ENCODE results near the gene TFDP3. TPM values are rescaled to one million over a fixed set of nuclear protein-coding genes. Genes with fewer than 3 reads are reported as not detected.
A peak's percentile ranks its signal among the peaks of the same experiment; 100 is the strongest.

TFDP3 gene
- polyA plus RNA-seq, 5 donors = not detected

DNA sequence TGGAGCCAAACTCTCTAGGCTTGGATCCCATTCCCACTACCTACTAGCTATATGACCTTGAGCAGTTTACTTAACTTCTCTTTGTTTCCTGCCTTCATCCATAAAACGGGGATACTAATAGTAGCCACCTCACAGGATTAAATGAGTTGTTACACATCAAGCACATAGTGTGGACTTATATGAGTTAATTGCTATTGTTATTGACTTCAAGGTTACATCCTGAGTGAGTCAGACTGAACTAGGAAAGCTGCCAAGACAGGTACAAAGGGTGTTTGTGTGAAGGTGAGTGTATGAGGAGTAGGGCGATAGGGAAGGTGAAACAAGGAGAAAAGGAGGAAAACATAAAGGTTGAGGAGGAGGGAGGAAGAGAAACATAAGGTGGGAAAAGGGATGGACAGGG is 32.2 kb downstream of the TFDP3 start:
- DNase-seq = no peak

DNA sequence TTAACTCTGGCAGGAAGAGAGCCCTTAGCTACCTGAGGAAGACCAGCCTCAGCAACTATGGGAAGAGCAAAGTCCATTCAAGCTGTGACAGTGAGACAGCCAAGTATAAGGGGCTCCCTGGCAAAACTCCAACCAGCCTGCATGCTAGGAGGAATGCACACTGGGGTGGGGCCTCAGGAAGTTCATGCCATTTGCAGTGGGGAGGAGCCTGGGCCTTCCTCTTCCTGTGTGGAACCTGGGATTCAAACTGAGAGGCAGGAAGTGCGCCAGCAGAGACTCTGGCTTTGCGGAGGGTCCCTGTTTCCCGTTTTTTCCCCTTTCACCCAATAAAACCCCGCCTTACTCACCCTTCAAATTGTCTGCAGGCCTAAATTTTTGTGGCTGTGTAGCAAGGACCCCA is 33.0 kb downstream of the TFDP3 start:
- no peak for DNase-seq

DNA sequence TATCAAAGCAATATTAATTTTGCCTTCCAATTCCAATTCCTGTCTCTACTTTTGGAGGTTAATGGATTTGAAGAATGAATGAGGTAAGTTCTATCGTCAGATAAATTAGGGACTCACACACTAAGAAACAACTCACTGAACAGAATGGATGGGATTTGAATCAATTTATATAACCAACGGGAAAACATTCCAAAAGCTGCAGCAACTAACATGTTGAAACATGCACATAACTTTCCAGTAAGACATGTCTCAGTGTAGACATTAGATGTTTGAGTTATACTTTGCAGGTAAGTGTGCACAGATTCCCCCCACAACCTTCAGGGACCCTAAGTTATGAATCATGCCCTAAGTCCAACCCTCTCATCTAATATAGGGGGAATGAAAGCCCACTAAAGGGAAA is 34.3 kb downstream of the TFDP3 start:
- DNase-seq = no peak

DNA sequence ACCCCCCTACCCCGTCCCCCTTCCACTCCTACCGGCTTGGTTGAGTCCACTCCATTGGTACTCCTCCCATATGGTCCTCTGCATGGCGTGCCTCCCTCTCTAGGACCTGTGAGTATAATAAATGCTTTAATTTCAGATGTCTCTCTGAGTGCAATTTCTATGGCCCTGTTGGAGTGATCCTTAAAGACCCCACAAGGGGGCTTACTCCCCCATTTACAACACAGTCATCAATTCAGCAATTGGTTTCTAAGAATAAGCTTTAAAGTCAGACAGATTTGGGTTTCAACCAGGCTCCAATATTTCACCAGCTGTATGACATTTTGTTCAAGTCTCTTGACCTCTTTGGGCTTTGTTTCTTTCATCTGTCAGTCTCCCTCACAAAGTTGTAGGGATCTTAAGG is 38.7 kb downstream of the TFDP3 start:
- DNase-seq = no peak

DNA sequence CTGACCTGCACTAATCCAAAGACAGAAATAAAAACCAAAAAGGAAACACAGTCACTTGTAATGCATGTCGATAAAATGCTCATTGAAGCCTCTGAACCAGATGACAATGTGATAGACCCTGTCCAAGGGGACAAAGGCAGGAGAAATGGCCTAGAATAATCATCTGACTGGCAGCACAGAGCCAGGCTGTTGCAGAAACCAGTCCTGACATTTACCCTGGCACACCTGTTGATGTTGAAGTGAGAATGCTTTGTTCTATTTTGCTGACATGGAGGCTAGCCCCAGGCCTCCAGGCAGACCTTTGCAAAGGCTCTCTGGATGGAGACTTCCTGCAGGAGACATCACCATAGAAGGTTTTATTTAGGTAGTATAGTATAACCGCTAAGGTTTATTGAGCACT is 41.0 kb downstream of the TFDP3 start:
- no peak for DNase-seq

DNA sequence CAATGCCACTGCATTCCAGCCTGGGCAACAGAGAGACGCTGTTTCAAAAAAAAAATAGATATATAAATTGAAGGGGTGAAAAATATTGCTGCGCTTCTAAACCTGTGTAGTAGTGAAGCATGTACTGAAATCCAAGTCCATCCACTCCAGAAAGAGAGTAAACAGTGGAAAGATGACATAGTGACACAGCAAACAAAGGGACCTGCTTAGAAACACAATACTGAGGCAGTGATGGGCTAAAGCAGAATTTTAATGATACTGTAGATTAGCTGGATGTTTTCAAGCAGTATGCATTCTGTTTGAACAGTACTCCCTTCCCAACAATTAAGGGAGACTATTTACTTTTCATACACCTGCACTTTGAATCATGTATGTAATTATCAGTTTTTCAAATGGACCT is 42.5 kb downstream of the TFDP3 start:
- no peak for DNase-seq

DNA sequence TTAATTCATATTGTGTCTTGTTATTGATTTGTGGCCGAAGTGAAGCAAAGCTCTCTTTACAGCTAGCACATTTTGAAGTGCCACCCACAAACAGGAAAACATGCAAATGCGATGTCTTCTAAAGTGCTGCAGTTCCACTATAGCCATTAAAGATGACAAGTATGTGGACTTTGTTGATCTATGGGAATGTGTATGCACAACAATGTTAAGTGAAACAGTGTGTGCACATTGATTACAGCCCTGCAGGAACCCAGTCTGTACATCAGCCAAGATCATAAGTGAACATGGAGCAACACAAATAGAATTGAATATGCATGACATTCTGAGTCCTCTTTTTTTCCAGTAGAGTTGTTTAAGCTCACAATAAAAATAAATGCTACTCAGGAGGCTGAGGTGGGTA is 43.0 kb downstream of the TFDP3 start:
- DNase-seq = no peak

DNA sequence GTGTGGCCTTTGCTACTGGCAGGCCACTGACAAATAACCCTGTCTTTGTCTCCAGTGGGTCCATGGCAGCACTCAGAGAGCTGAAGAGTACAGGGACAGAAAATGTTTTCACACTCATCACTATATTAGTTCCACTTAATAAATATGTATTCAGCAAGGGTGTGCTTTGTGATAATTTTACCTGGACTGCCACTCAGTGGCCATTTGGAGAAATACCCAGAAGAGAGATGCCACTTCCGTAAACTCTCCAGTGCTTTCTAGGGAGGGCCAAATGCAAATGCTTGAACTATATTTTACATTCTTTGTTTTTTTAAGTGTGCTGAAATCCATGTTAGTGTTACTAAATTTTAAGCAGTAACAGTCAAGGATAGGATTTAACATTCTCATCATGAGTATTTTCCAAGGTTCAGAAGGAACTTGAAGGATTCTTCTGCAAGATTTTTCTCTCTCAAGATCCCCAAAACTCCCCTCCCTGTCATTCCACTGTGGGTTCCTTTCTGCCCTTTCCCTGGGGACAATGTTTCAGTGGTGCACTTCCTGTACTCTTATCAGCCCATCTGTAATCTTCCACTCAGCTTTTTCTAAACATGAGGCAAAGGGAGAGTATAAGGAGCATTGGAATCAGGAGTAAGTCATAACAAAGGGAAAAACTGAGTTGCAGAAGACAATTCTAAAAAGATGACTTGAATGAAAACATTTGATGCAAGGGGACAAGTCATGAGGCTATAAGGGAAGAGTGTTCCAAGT is 46.0 kb downstream of the TFDP3 start:
- DNase-seq = peak in 1 of 2 donors; percentile 17

Other genes with a start within 250 kb of the TFDP3 start
- gene USP26, start 121.2 kb downstream of the TFDP3 start, polyA plus RNA-seq (ENCODE audit: insufficient read depth in 1 of 5, insufficient read length in 5 of 5, low replicate concordance in 1 of 5) = not detected
- 10 to 100 TPM; 49.2 to 59.1 (median 54.8) TPM for gene GPC4, start 197.1 kb upstream of the TFDP3 start, polyA plus RNA-seq (ENCODE audit: insufficient read depth in 1 of 5, insufficient read length in 5 of 5, low replicate concordance in 1 of 5)